GM12878 (cell line): ENCODE results near the gene TBC1D9B. TPM values are rescaled to one million over a fixed set of nuclear protein-coding genes. Genes with fewer than 3 reads are reported as not detected.
A peak's percentile ranks its signal among the peaks of the same experiment; 100 is the strongest.

Source experiments
- ATAC-seq: fragments of 200-7000 bp; cut with Tn5 transposase; 3 replicates; pipeline ENCODE4 v1.9.1; 2020; ENCODE audit warnings: mild to moderate bottlenecking, moderate library complexity
- BruUV-seq: library from RNA; stranded (reverse); fragments of 400-500 nt; replicated peaks from 2 replicates; lab custom pipeline; 2021; lab: Mats Ljungman, UMichigan
- CTCF ChIA-PET: fragments of 300-600 bp; sonication (Branson Sonifier 250); formaldehyde crosslinking; extraction: SDS; loops from one replicate; lab custom pipeline; 2021; ENCODE audit warnings: inconsistent platforms; lab: Yijun Ruan, JAX
- POLR2A ChIA-PET: fragments of 350-600 bp; formaldehyde crosslinking; extraction: SDS; loops from one replicate; lab custom pipeline; 2021; ENCODE audit warnings: inconsistent platforms; lab: Charles Lee
- RAD21 ChIA-PET: fragments of 300-600 bp; sonication (Branson Sonifier 250); formaldehyde crosslinking; loops from one replicate; lab custom pipeline; 2023; ENCODE audit warnings: antibody characterized with exemption; ENCODE audit not compliant: unreplicated experiment; lab: Charles Lee
- SMC1A ChIA-PET: fragments of 300-600 bp; sonication (Branson Sonifier 250); formaldehyde crosslinking; loops from one replicate; lab custom pipeline; 2023; ENCODE audit not compliant: unreplicated experiment, uncharacterized antibody; lab: Charles Lee
- DNase-seq: peaks from one replicate; pipeline ENCODE4 v3.0.0-alpha.2; 2011; ENCODE audit warnings: low read depth, low spot score
- FAIRE-seq: peaks from 3 replicates; lab custom pipeline; 2011; peaks lifted over from hg19 to GRCh38; lab: Jason Lieb, UNC
- H2AFZ ChIP-seq: 2 replicates; pipeline ENCODE4 v1.6.0; 2011; ENCODE audit warnings: low read depth, low read length, control low read depth; ENCODE audit not compliant: control insufficient read depth
- H3K27ac ChIP-seq: 2 replicates; pipeline ENCODE4 v1.5.1; 2011; ENCODE audit warnings: control low read depth; ENCODE audit not compliant: control insufficient read depth, insufficient read depth
- H3K27me3 ChIP-seq, 2 experiments: replicated peaks in 1 of 2; 2 replicates each; pipeline versions ENCODE4 v1.6.0 to v1.6.1; 2011; ENCODE audit warnings: low read length in 1 of 2; ENCODE audit not compliant: control insufficient read depth in 2 of 2, insufficient read depth in 2 of 2
- H3K36me3 ChIP-seq, 2 experiments: 2 replicates each; pipeline ENCODE4 v1.5.1; 2011; ENCODE audit warnings: low read length in 1 of 2; ENCODE audit not compliant: control insufficient read depth in 2 of 2, insufficient read depth in 2 of 2
- H3K4me1 ChIP-seq: 2 replicates; pipeline ENCODE4 v1.6.1; 2011; ENCODE audit warnings: mild to moderate bottlenecking, low read length, moderate library complexity, mixed read lengths; ENCODE audit not compliant: control insufficient read depth, insufficient read depth
- H3K4me2 ChIP-seq: 2 replicates; pipeline ENCODE4 v1.6.0; 2011; ENCODE audit warnings: control low read depth; ENCODE audit not compliant: control insufficient read depth, insufficient read depth
- H3K4me3 ChIP-seq: fragments of 200-600 bp; sonication (generic); 2 replicates; pipeline ENCODE4 v1.5.1; 2016
- H3K79me2 ChIP-seq: 2 replicates; pipeline ENCODE4 v1.6.0; 2011; ENCODE audit warnings: low read length; ENCODE audit not compliant: control insufficient read depth, insufficient read depth
- H3K9ac ChIP-seq: 2 replicates; pipeline ENCODE4 v1.8.0; 2011; ENCODE audit warnings: low read length, control low read depth, mixed read lengths; ENCODE audit not compliant: control insufficient read depth, insufficient read depth
- H3K9me3 ChIP-seq: replicated peaks from 3 replicates; pipeline ENCODE4 v1.5.1; 2011; ENCODE audit warnings: mild to moderate bottlenecking, low read length; ENCODE audit not compliant: control insufficient read depth, insufficient read depth
- H4K20me1 ChIP-seq: 2 replicates; pipeline ENCODE4 v1.6.0; 2011; ENCODE audit not compliant: control insufficient read depth, insufficient read depth
- BHLHE40 ChIP-seq, 2 experiments: fragments of 450-650 bp in 1 of 2; IDR thresholded peaks; 2 replicates each; pipeline ENCODE4 v1.6.1; 2011 to 2017; ENCODE audit warnings: low read depth in 2 of 2, borderline replicate concordance in 1 of 2, improper control_type of control experiment in 1 of 2, low read length in 1 of 2, mild to moderate bottlenecking in 1 of 2
- FOS ChIP-seq: IDR thresholded peaks from 3 replicates; pipeline ENCODE4 v1.6.1; 2011; ENCODE audit warnings: borderline replicate concordance; ENCODE audit not compliant: insufficient read length; ENCODE audit errors: extremely low read depth
- NFXL1 ChIP-seq: fragments of 450-650 bp; IDR thresholded peaks from 2 replicates; pipeline ENCODE4 v1.6.1; 2017; ENCODE audit warnings: antibody characterized with exemption, mild to moderate bottlenecking, borderline replicate concordance
- POLR2A ChIP-seq: IDR thresholded peaks from 2 replicates; pipeline ENCODE4 v1.6.1; 2011; ENCODE audit warnings: low read depth, mild to moderate bottlenecking, low read length
- STAT3 ChIP-seq: IDR thresholded peaks from 2 replicates; pipeline ENCODE4 v1.6.1; 2011; ENCODE audit warnings: low read depth, low read length, improper control_type of control experiment
- YY1 ChIP-seq: IDR thresholded peaks from 2 replicates; pipeline ENCODE4 v1.6.1; 2011; ENCODE audit warnings: low read depth, mild to moderate bottlenecking, low read length
- ZNF24 ChIP-seq: fragments of 450-650 bp; IDR thresholded peaks from 2 replicates; pipeline ENCODE4 v1.6.1; 2017; ENCODE audit warnings: antibody characterized with exemption, mild to moderate bottlenecking
- ZNF274 ChIP-seq: IDR thresholded peaks from one replicate; pipeline ENCODE4 v1.8.0; 2011; ENCODE audit not compliant: insufficient read length, insufficient read depth
- ZNF622 ChIP-seq: fragments of 450-650 bp; IDR thresholded peaks from 2 replicates; pipeline ENCODE4 v1.6.1; 2017; ENCODE audit warnings: mild to moderate bottlenecking, inconsistent platforms
- WGBS: methylation state at CpG from one replicate; pipeline ENCODE4 v1.1.6; 2016; ENCODE audit warnings: low lambda C conversion rate; ENCODE audit not compliant: insufficient replicate concordance, insufficient coverage; ENCODE audit errors: missing lambda C conversion rate; 5-methylcytosine and 5-hydroxymethylcytosine counted together
- in situ Hi-C: fragments of 300-500 bp; cut with MboI; formaldehyde crosslinking; loops from 9 replicates; pipeline ENCODE4 v1.14.3; 2018; ENCODE audit warnings: mixed read lengths
- intact Hi-C: fragments of 100-400 bp; cut with micrococcal nuclease; formaldehyde crosslinking; loops from one replicate; pipeline ENCODE4 v1.14.2; 2022; ENCODE audit not compliant: unreplicated experiment
- polyA plus RNA-seq, 11 experiments: library from polyadenylated mRNA; depleted of rRNA in 4 of 11; unstranded in 6 of 11; stranded (reverse) in 5 of 11; fragments of >200 nt; fragmentation: Nextera tagmentation in 4 of 11; fragmentation: Illumina TruSeq in 1 of 11; extraction: Ambion mirVana in 4 of 11; extraction: Trizol in 1 of 11; gene quantifications; 1 replicate in 1 of 11; 2 replicates in 10 of 11; pipeline versions ENCODE4 v1.2.1 to v1.2.3, GENCODE V29; 2011 to 2016; ENCODE audit warnings: inconsistent platforms in 2 of 11, missing spikeins in 2 of 11, low read depth in 1 of 11
- total RNA-seq, 4 experiments: library from RNA; depleted of rRNA in 3 of 4; stranded (reverse); fragments of >200 nt in 3 of 4; fragmentation: Illumina TruSeq in 1 of 4; extraction: Trizol in 1 of 4; gene quantifications; 2 replicates each; pipeline versions ENCODE4 v1.2.1 to v1.2.3, GENCODE V29; 2013 to 2021
- TF ChIP-seq, protein P1 (sequence below): fragments of 450-650 bp; IDR thresholded peaks from 2 replicates; pipeline ENCODE4 v1.6.1; 2018; ENCODE audit warnings: mild to moderate bottlenecking, low read depth, moderate library complexity; ENCODE audit not compliant: partially characterized antibody

Gene TBC1D9B
- total and polyA plus RNA-seq, 10 of the 15 experiments (the other 5 are each of a cell fraction or from before 2014, with no cell fraction given) = 4.0 to 74.2 (median 34.6) TPM

GRCh38 chr5:179901915-179902762 lies 5.6 kb downstream of the TBC1D9B start:
- Histone ChIP-seq H3K4me1 (peaks cover 8% of the 10 kb centered on the region), H3K4me3 (no peak overlapping the region), H2AFZ (no peak overlapping the region), H3K27ac (no peak overlapping the region), H3K79me2 (peaks cover 16% of the 10 kb centered on the region), H3K36me3 (peaks cover 8 to 23% of the 10 kb centered on the region in 2 experiments), H3K9ac (no peak overlapping the region), H3K27me3 (no peaks in the 10 kb centered on the region), H3K4me2 (no peak overlapping the region), H3K9me3 (no peaks in the 10 kb centered on the region), H4K20me1 (no peaks in the 10 kb centered on the region)
- intact Hi-C loops = no loop called here
- WGBS = 99% methylated on average over 15 of the region's 15 CpGs
- ChIA-PET CTCF (no interaction called here), SMC1A (no interaction called here), POLR2A (no interaction called here), RAD21 (interaction anchor here (0.8 kb wide), 1 partner anchor 100 kb away, joined by 3 read pairs; no protein-coding TSS in a partner anchor)
- ATAC-seq (no peak), FAIRE-seq (no peak), DNase-seq (no peak)
- in situ Hi-C loops = no loop called here
- no peak for TF ChIP-seq FOS
- peak; percentile 19; the same call in 1 of the 2 replicates for TF ChIP-seq POLR2A
- BruUV-seq = no TSS peak

DNA sequence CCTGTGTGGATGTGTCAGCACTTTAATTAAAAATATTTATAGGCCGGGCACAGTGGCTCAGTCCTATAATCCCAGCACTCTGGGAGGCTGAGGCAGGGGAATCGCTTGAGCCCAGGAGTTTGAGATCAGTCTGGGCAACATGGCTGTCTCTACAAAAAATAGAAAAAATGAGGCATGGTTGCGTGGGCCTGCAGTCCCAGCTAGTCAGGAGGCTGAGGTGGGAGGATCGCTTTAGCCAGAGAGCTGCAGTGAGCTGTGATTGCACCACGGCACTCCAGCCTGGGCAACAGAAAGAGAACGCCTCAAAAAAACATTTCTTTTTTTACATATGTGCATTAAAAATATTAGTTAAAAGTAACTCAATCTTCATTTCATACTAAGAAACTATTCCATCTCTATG lies 6.2 kb downstream of the TBC1D9B start:
- H3K36me3 ChIP-seq = peaks cover 8 to 23% of the 10 kb centered on the region in 2 experiments
- POLR2A ChIA-PET = no interaction called here

More for the DNA sequence above, 6.2 kb downstream of the TBC1D9B start:
- H3K27ac ChIP-seq = no peak overlapping the region
- no peaks in the 10 kb centered on the region for H4K20me1 ChIP-seq
- ATAC-seq (no peak), DNase-seq (no peak)
- in situ Hi-C loops = no loop called here
- SMC1A ChIA-PET = no interaction called here
- peaks cover 9% of the 10 kb centered on the region for H3K79me2 ChIP-seq
- TF ChIP-seq ZNF622 (no peak), BHLHE40 (IDR thresholded peaks at IDR 0.05; ENCODE audit: borderline replicate concordance in 1 of 2, low read depth in 2 of 2, low read length in 1 of 2) (no peak), ZNF274 (no peak), STAT3 (no peak), ZNF24 (no peak), YY1 (no peak), NFXL1 (no peak)
- TF ChIP-seq, protein P1, sequence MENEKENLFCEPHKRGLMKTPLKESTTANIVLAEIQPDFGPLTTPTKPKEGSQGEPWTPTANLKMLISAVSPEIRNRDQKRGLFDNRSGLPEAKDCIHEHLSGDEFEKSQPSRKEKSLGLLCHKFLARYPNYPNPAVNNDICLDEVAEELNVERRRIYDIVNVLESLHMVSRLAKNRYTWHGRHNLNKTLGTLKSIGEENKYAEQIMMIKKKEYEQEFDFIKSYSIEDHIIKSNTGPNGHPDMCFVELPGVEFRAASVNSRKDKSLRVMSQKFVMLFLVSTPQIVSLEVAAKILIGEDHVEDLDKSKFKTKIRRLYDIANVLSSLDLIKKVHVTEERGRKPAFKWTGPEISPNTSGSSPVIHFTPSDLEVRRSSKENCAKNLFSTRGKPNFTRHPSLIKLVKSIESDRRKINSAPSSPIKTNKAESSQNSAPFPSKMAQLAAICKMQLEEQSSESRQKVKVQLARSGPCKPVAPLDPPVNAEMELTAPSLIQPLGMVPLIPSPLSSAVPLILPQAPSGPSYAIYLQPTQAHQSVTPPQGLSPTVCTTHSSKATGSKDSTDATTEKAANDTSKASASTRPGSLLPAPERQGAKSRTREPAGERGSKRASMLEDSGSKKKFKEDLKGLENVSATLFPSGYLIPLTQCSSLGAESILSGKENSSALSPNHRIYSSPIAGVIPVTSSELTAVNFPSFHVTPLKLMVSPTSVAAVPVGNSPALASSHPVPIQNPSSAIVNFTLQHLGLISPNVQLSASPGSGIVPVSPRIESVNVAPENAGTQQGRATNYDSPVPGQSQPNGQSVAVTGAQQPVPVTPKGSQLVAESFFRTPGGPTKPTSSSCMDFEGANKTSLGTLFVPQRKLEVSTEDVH = no peak
- TF ChIP-seq, all 136 proteins: peak for 0
- Histone ChIP-seq H3K4me3 (no peak overlapping the region), H3K27me3 (no peaks in the 10 kb centered on the region), H2AFZ (no peak overlapping the region), H3K4me2 (no peak overlapping the region), H3K9me3 (no peaks in the 10 kb centered on the region), H3K9ac (no peak overlapping the region), H3K4me1 (peaks cover 5% of the 10 kb centered on the region)
- no peak for FAIRE-seq
- ChIA-PET CTCF (no interaction called here), RAD21 (interaction anchor here (0.8 kb wide), 1 partner anchor 99 kb away, joined by 3 read pairs; no protein-coding TSS in a partner anchor)
- WGBS = 89% methylated on average over 6 of the region's 6 CpGs
- intact Hi-C loops = no loop called here
- no TSS peak for BruUV-seq
